GDM1 (cell line): ENCODE results near the gene NUP188.
"Not testable (repeated sequence)": the region's sequence is repeated elsewhere in the genome, so short reads cannot be mapped to it uniquely, and the experiment has no call there.

Experiments used
- DNase-seq: peaks from one replicate; lab custom pipeline; 2025; lab: John Stamatoyannopoulos, UW

Gene NUP188

GRCh38 chr9:128945798-128946501 is 1.5 kb upstream of the NUP188 start:
- DNase-seq: no peak

- DNase-seq: no peak
Observed at GRCh38 chr9:128946571-128947276, 775 bp upstream of the NUP188 start.

DNA sequence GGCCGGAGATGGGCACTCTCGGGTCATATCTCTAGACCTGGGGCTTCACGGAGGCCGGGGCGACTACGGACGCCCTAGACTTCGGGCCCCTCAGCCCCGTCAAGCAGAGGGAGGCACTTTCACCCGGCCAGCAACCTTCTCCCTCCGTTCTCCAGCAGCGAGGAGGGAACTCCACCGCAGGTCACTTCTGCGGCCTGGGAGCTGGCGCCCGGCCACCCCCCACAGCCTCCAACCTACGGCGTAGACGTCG is 297 bp upstream of the NUP188 start:
- DNase-seq: no peak

GRCh38 chr9:128961403-128961802 is 13.9 kb downstream of the NUP188 start:
- DNase-seq: not testable (repeated sequence)

DNA sequence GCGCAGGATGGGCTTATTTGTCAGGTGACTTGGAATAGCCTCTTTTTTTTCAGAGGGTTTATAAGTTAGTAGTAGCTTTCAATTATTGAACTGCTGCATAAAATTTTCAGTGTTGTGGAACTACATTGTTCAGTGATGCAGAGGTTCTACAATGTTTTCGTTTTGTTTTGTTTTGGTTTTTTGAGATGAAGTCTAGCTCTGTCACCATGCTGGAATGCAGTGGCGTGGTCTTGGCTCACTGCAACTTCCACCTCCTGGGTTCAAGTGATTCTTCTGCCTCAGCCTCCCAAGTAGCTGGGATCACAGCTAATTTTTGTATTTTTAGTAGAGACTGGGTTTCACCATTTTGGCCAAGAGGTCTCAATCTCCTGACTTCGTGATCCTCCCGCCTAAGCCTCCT is 22.0 kb downstream of the NUP188 start:
- DNase-seq: no peak

- DNase-seq: no peak
Observed at GRCh38 chr9:128972956-128973355, 25.5 kb downstream of the NUP188 start.

DNA sequence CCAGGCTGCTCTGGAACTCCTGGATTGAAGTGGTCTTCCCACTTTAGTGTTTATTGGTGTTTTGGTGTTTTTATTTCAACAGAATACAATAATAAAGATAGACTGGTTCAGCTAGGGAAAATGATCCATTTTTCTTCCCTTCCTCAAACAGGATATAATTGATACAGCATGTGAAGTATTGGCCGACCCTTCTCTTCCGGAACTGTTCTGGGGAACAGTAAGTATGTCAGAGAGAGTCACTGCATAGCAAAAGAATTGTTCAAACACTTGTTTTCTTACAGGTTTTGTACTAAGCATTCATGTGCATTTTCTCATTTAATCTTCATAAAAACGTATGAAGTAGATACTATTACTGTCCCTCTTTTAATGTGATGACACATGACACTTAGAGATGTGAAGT is 31.6 kb downstream of the NUP188 start:
- DNase-seq: no peak

- DNase-seq: no peak
Observed at GRCh38 chr9:128983536-128983935, 36.0 kb downstream of the NUP188 start.

DNA sequence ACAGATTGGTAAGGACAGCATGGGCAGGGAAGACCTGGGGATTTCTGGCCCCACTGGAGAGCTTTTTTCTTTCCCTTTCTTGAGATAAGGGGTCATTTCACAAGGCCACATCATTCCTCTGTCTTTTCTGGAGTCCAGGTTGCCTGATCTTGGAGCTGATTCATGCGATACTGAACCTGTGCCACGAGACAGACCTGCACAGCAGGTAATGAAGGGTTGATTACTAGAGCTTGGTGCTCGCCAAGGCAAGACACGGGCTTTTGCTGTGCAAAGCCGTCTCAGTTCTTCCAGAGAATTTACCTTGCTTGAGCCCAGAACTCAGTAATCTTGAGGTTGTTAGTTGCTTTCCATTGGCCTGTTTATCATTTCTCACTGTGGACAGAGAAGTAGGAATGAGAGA is 39.2 kb downstream of the NUP188 start:
- no peak for DNase-seq

GRCh38 chr9:128987805-128988204 is 40.3 kb downstream of the NUP188 start:
- no peak for DNase-seq

GRCh38 chr9:128992995-128993394 is 45.5 kb downstream of the NUP188 start:
- no peak for DNase-seq

GRCh38 chr9:128995791-128996190 is 48.3 kb downstream of the NUP188 start:
- no peak for DNase-seq

GRCh38 chr9:128998462-128998861 is 51.0 kb downstream of the NUP188 start:
- DNase-seq: no peak

GRCh38 chr9:128999581-129000206 is 52.2 kb downstream of the NUP188 start:
- no peak for DNase-seq

- no peak for DNase-seq
Observed at GRCh38 chr9:129001504-129002325, 54.2 kb downstream of the NUP188 start.

DNA sequence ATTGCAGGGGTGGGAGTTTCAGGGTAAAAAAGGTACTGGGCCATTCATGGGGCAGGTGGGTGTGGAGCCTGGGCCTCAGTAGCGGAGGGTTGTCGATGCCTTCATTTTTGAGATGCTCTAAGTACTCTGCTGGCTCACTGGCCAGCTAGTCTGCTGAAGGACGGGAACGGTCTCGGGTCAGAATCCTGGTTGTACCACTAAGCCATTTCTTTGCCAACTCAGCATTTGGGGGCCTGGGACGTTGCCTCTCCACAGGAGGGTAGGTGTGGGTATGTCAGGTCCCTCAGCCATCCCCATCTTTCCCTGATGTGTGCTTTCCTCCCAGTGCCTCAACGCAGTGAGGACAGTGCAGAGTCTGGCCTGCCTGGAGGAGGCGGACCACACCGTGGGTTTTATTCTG is 55.5 kb downstream of the NUP188 start:
- no peak for DNase-seq

DNA sequence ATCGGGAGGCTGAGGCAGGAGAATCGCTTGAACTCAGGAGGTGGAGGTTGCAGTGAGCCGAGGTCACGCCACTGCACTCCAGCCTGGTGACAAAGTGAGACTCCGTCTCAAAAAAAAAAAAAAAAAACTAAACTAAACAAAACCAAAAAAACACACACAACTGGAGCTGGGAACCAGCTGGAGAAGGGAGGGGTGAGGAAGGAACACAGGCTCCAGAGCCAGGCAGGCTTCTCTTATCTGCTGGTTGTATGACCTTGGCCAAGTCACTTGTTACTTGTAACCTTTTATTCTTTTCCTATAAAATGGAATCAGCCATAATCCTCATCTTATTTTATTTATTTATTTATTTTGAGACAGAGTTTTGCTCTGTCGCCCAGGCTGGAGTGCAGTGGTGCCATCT is 56.7 kb downstream of the NUP188 start:
- DNase-seq: not testable (repeated sequence)

GRCh38 chr9:129005336-129005997 is 58.0 kb downstream of the NUP188 start:
- no peak for DNase-seq

- DNase-seq: no peak
Observed at GRCh38 chr9:129006328-129007034, 59.0 kb downstream of the NUP188 start.

DNA sequence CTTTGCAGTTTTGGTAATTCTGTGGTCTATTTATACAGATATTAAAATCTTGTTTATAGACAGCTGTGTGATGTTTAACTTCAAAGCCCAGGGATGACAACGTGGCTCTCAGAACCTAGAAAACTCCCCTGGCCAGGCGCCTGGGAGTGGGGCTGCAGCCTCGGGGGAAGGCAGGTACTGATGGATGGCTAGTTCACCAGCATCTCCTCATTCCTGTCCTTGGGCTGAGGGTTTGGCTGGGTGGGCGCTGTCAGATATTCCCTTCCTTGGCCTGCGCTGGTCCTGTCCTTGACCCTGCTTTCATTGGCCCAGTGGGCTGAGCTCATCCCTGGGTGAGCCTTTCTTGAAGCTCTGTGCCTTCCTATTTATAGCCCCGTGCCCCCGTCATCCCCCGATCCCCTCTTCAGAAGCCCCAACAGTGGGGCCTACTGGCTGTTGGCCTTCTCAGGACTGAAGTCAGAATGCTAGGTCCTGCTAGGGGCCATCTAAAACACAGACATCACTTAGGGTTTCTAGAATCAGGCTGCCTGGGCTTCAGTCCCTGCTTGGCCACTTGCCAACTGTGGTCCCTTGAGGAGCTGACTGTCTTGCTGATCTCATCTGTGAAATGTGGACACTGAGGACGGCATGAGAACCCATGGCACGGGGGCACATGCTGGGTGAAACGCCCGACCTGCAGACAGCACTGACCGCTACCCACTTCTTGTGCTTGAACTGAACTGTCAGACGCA is 59.7 kb downstream of the NUP188 start:
- no peak for DNase-seq
